Bronchial epithelial cell (primary cell): ENCODE results near the gene RASGRF2. TPM values are rescaled to one million over a fixed set of nuclear protein-coding genes. Genes with fewer than 3 reads are reported as not detected.

Source experiments
- DNase-seq: peaks from one replicate; pipeline ENCODE4 v3.0.0-alpha.2; 2010; ENCODE audit warnings: low read depth
- FAIRE-seq: peaks from 2 replicates; lab custom pipeline; 2011; peaks lifted over from hg19 to GRCh38; lab: Jason Lieb, UNC
- H3K27me3 ChIP-seq: 2 replicates; pipeline ENCODE4 v1.5.1; 2011; ENCODE audit warnings: low read length; ENCODE audit not compliant: control insufficient read depth, insufficient read depth
- H3K36me3 ChIP-seq: 2 replicates; pipeline ENCODE4 v1.5.1; 2011; ENCODE audit warnings: low read length; ENCODE audit not compliant: control insufficient read depth, insufficient read depth
- H3K4me3 ChIP-seq: 2 replicates; pipeline ENCODE4 v1.5.1; 2011; ENCODE audit warnings: mild to moderate bottlenecking, low read depth, low read length, control low read depth
- CTCF ChIP-seq: IDR thresholded peaks from 2 replicates; pipeline ENCODE4 v1.5.1; 2011; ENCODE audit warnings: mild to moderate bottlenecking, moderate library complexity, low read length, control low read depth, inconsistent platforms; ENCODE audit not compliant: insufficient read depth, severe bottlenecking
- total RNA-seq: library from RNA; depleted of rRNA; stranded (reverse); fragments of >200 nt; gene quantifications from 2 replicates; pipeline ENCODE4 v1.2.1, GENCODE V29; 2014

RASGRF2 gene
- 0.26 and 0.53 TPM in 2 replicates for total RNA-seq

- Histone ChIP-seq H3K27me3 (peaks cover 10% of the 10 kb centered on the region), H3K36me3 (no peaks in the 10 kb centered on the region), H3K4me3 (peak within 1 kb of the TSS; percentile 31)
- FAIRE-seq (no peak), DNase-seq (no peak)
- no peak for TF ChIP-seq CTCF
These were observed at the start of gene RASGRF2 for GRCh38 chr5:80959768-80960442. TSS of gene RASGRF2 (plus strand) at chr5:80960363. CDS start at chr5:80960739, 376 bp downstream.

- Histone ChIP-seq H3K4me3 (no peak overlapping the region), H3K36me3 (no peaks in the 10 kb centered on the region), H3K27me3 (no peaks in the 10 kb centered on the region)
- no peak for TF ChIP-seq CTCF
- no peak for DNase-seq
- no peak for FAIRE-seq
These were observed 47.7 kb upstream of the RASGRF2 start for GRCh38 chr5:80912479-80912878.

- Histone ChIP-seq H3K27me3 (no peaks in the 10 kb centered on the region), H3K4me3 (no peak overlapping the region), H3K36me3 (no peaks in the 10 kb centered on the region)
- no peak for TF ChIP-seq CTCF
- FAIRE-seq (no peak), DNase-seq (peak; percentile 23)
These were observed 44.4 kb upstream of the RASGRF2 start for GRCh38 chr5:80915716-80916115.

- Histone ChIP-seq H3K4me3 (no peak overlapping the region), H3K36me3 (no peaks in the 10 kb centered on the region), H3K27me3 (no peaks in the 10 kb centered on the region)
- FAIRE-seq = no peak
- TF ChIP-seq CTCF = no peak
- no peak for DNase-seq
These were observed 43.5 kb upstream of the RASGRF2 start for GRCh38 chr5:80916676-80917075.

- no peaks in the 10 kb centered on the region for H3K27me3 ChIP-seq
- no peak for DNase-seq
- no peak overlapping the region for H3K4me3 ChIP-seq
- TF ChIP-seq CTCF = no peak
- H3K36me3 ChIP-seq = no peaks in the 10 kb centered on the region
- FAIRE-seq = no peak
These were observed 42.5 kb upstream of the RASGRF2 start for GRCh38 chr5:80917631-80918030.
